Esophagus muscularis mucosa (tissue), 4 donors: ENCODE results near the gene GFI1B.

ENCODE experiments used
- CTCF ChIP-seq, 3 experiments: fragments of 200-600 bp in 2 of 3; fragments of 450-650 bp in 1 of 3; sonication (generic) in 2 of 3; IDR thresholded peaks; one replicate each; pipeline ENCODE4 v1.5.1; 2017 to 2019; ENCODE audit warnings: antibody characterized with exemption in 3 of 3, mild to moderate bottlenecking in 2 of 3, moderate library complexity in 1 of 3
- EP300 ChIP-seq: sonication (generic); formaldehyde crosslinking; IDR thresholded peaks from one replicate; pipeline ENCODE4 v1.6.1; 2017; ENCODE audit warnings: antibody characterized with exemption
- POLR2A ChIP-seq: fragments of 450-650 bp; IDR thresholded peaks from one replicate; pipeline ENCODE4 v1.6.1; 2017; ENCODE audit warnings: antibody characterized with exemption, moderate library complexity, mild to moderate bottlenecking, low read depth
- POLR2AphosphoS5 ChIP-seq, 2 donors: sonication (generic); formaldehyde crosslinking; IDR thresholded peaks; one replicate each; pipeline ENCODE4 v1.6.1; 2017; ENCODE audit warnings: antibody characterized with exemption in 2 of 2

DNA sequence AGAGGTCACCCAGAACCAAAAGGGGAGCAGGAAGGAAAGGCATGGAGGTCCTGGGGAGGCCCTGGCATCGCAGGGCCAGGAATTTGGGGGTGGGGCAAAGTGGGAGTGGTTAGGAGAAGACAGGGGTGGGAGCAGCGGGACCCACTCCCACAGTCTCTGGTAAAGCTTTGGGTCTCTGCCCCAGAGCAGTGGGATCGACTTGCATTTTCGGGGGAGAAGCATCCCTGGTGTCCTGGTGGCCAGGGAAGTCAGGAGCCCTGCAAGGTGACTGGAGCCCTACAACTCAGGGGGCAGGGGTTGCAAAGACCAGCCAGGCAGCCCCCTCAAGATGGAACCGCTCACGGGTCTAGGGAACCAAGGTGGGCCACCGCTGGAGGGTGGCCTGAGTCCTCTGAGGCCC, 29.9 kb downstream of the GFI1B start:
- no peak for TF ChIP-seq CTCF (IDR thresholded peaks at IDR 0.05)
- TF ChIP-seq POLR2AphosphoS5 (IDR thresholded peaks at IDR 0.05): no peak
- TF ChIP-seq POLR2A: no peak
- TF ChIP-seq EP300: no peak
